H1 (cell line): Measurements from ENCODE around the gene CDT1. TPM values are rescaled to one million over a fixed set of nuclear protein-coding genes. Genes with fewer than 3 reads are reported as not detected.

Experiments
- EP300 ChIP-seq, 2 experiments: IDR thresholded peaks; 1 replicate in 1 of 2; 2 replicates in 1 of 2; pipeline ENCODE4 v1.6.1; 2011 to 2012; ENCODE audit warnings: low read depth in 2 of 2, low read length in 2 of 2, mild to moderate bottlenecking in 2 of 2, borderline replicate concordance in 1 of 2, inconsistent platforms in 1 of 2, moderate library complexity in 1 of 2
- polyA plus RNA-seq, 7 experiments: library from polyadenylated mRNA; depleted of rRNA in 3 of 7; stranded (reverse) in 5 of 7; unstranded in 2 of 7; fragments of >200 nt in 5 of 7; fragments of 200-250 nt in 2 of 7; gene quantifications; 1 replicate in 5 of 7; 2 replicates in 1 of 7; 4 replicates in 1 of 7; pipeline versions ENCODE4 v1.2.1 to v1.2.3, GENCODE V29; 2011 to 2013; ENCODE audit warnings: missing spikeins in 2 of 7, mixed read lengths in 2 of 7
- total RNA-seq: library from RNA; stranded (reverse); fragmentation: NEBNext Ultra II Directional; extraction: Animal tissue kit (Norgen Biotek cat#: 25700); gene quantifications from 2 replicates; pipeline ENCODE4 v1.2.1, GENCODE V29; 2021

CDT1 gene
- total and polyA plus RNA-seq, 2 of the 8 experiments (the other 6 are each of a cell fraction or from before 2014, with no cell fraction given), result 76.7 to 95.4 TPM

DNA sequence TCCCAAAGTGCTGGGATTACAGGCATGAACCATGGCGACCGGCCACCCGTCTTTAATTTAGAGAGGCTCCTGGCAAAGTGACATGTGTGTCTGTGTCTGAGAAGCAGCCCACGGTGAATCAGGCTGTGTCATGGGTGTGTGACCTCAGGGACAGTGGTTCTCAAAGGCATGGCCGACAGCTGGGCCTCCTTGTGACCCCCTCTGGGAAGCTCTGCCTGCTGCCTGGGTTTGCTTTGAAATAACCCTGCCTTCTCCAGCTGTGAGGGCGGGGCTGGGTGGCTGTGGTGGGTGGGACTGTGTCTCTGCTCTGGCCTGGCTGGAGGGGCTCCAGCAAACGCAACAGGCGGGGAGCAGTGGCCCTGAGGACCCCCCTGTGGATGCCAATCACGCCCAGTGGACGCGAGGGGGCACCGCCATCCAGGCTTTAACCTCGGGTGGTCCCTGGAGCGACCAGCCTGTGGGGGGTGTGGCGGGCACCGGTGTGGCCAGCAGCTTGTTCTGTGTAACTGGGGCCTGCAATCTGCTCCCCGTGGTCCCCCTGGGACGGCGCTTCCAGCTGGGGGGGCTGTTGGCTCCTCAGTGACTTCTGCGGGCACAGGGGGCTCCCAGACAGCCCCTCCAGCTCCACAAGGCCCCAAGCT, 16.9 kb downstream of the CDT1 start (continued):
- TF ChIP-seq EP300 (IDR thresholded peaks at IDR 0.05; ENCODE audit: borderline replicate concordance in 1 of 2, low read depth in 2 of 2, low read length in 2 of 2), result no peak
